HG03060 (cell line): ENCODE data around the gene MYOZ1.

ENCODE experiments used
- ATAC-seq: cut with Tn5 transposase; IDR thresholded peaks from one replicate; pipeline ENCODE4 v1.9.1; 2021; ENCODE audit warnings: low read depth, moderate number of reproducible peaks; ENCODE audit not compliant: unreplicated experiment

MYOZ1 gene

DNA sequence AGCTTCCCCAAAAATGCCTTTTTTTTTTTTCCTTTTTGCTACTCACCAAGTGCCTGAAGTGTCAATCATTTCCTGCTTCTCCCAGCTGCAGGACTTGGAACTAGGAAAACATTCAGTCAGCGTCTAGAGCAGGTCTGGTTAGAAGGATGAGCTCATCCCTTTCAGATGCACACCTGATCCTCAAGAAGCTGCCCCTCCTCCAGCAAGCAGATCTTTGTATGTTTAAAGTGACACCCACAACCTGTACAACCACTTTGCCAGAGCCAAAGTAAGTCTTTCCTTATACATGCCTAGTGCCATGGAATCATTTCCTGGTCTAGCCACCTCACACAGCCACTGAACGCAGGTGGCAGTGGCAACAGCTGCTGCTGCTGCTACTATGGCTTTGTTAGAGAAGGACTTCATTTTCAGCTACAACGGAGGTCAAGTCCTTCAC, 39.8 kb downstream of the MYOZ1 start:
- no peak for ATAC-seq

DNA sequence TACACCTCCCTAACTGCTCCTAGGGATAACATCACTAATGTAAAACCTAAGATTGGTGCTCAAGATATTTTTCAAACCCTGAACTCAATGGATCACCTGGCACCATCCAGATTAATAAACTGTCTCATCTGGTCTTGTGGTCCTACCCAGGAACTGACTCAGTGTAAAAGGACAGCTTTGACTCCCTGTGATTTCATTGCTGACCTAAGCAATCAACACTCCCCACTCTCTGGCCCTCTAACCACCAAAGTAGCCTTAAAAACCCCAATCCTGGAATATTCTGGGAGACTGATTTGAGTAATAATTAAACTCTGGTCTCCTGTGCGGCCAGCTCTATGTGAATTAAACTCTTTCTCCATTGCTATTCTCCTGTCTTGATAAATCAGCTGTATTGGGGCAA, 43.9 kb downstream of the MYOZ1 start:
- no peak for ATAC-seq

DNA sequence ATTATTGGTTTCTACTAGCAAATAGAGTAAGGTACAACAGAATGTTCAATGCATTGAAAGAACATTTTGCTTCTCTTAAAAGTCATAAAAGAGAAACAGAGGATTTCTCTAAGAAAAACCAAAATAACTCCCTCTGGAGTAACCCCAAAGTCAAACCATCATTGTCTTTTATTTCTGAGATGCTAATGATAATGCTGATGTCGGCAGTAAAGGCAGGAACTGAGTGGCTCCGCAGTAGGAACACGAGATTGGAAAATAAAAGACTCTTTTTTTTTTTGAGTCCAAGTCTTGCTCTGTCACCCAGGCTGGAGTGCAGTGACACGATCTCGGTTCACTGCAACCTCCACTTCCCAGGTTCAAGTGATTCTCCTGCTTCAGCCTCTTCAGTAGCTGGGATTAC, 47.5 kb downstream of the MYOZ1 start:
- no peak for ATAC-seq

DNA sequence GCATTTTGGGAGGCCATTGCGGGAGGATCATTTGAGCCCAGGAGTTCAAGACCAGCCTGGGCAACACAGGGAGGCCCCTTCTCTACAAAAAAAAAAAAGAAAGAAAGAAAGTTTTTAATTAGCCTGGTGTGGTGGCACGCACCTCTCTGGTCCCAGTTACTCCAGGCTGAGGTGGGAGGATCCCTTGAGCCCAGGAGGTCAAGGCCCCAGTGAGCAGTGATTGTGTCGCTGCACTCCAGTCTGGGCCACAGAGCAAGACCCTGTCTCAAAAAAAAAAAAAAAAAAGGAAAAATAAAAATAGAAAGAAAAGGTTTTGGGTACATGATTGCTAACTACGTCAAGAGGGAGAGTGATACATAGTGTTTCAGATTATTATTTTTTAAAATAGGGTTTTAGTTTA, 48.2 kb downstream of the MYOZ1 start:
- no peak for ATAC-seq

DNA sequence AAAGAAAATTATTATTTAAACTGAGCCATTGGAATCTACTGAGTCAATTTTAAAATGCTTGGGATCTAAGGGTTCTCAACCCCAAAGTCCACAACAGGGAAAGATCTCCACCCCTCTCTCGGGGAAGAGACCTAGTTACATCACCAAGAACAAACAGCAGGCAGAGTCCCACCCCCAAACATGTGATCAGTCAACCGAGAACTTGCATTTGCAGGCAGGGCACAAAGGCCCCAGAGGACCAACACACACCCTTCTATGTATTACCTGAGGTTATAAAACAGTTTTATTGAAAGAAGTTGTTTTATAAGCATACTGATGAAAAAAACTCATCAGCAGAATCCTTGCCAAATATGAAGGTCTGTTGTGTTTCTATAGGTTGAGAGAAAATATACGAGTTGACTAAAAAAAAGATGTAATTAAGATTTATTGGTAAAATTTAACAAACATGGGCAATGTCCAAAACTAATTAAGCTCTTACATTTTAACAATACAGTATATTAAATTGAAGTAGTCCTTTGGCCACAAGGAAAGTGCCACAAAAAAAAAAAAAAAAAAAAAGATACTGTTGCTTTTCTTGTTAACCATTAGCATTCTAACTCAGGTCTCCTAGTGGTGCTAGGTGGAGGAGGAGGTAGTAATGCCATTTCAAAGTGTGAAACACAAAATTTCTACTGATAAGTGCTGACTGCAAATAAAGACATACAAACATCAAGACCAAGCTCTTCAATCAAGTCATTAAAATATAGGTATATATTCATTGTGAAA, 49.2 kb downstream of the MYOZ1 start:
- no peak for ATAC-seq

DNA sequence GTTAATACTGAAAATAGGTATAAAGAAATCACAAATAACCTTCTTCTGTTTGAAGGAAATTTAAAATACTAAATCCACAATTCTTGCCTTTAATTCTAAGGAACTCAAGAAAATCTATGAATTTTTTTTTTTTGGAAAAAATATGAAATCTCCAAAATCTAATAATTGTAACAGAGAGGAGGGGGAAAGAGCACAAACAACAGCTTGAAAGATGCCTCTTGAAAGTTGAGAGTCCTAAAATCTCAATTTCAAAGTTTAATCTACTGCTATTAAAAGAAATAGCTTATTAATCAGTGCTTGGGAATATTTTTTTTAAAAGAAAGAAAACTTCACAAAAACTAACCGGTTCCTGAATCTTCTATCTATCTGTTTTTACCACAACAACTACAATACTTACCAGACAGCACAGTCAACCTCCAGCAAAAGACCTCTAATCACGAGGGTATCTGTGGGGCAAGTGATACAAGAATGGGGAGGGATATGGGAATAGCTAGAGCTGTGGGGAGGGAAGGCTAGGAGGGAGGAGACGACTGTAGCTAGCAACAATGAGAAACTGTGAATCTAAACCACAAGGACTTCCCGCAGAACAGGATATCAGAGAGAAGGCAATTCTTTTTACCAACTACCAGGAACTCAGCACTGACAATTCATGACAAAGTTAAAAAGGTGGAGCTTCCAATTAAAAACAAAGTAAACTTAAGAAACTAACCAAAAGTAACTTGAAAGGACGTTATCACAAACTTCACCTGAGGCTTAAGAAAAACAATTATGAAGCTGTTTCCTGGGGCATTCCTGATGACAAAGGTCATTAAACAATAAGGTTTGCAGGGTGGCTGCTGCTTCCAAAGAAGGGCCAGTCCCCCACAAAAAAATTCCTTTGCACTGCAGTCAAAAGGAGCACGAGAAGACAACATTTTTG, 50.1 kb downstream of the MYOZ1 start, which contains the start of gene USP54:
TSS of gene USP54 (minus strand) at position 462 of the 919 bp plus-strand sequence. CDS start 15,684 bp downstream, outside the sequence.
- no peak for ATAC-seq

DNA sequence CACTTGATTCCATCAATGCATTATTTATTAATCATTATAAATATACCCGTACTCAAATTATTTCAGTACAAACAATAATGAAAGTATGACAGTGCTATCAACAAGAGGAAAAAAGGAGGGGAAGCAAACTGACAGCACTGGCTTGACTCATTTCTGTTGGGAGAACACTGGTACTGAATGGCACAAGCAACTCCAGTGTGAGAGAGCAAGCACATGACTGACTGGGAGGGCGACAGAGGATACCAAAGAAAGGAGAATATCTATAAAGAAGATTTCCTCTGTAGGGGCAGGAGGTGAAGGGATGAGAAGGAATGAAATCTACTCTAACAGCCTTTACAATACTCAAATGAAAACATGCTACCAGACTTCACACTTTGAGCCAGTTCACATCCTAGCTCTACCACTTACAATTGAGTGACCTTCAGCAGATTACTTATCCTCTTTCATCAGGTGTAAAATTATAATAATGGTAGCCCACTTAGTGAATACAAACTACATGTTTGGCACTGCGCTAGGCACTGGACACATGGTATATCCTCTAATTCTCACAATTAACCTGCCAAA, 51.6 kb downstream of the MYOZ1 start:
- no peak for ATAC-seq

DNA sequence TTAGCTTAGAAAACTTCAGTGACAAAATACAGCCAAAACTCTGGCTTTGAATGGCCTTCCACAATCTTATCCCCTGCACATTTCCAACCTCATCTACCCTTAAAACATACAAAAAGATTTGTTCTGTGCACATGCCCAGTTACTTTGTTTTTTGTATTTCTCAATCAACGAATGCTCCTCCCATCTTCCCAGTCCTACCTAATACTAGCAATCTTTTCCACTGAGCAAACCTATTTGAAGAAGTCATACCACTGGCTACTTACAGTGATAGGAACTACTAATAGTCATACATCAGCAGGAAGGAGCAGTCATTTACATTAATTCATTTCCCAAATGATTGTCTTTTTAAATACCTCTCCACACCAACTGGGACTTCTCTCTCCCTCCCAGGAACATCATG, 52.6 kb downstream of the MYOZ1 start:
- no peak for ATAC-seq

DNA sequence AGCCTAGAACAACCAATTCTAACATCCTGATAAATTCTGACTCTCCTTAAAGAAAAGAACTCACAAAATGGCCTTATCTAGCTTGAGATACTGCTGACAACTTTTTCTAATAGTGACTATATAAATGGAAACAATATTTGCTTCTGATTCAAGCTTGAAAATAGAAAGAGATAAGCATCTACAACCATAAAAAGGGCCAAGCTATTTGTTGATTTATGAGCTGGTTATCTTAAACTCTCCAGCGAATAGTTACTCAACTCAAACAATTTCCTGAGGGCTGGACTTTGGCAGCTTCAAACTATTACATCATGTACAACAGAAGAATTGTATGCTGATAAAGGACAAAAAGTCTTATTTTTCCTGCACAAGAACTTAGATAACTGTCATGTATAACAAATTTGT, 54.7 kb downstream of the MYOZ1 start:
- ATAC-seq, result no peak

DNA sequence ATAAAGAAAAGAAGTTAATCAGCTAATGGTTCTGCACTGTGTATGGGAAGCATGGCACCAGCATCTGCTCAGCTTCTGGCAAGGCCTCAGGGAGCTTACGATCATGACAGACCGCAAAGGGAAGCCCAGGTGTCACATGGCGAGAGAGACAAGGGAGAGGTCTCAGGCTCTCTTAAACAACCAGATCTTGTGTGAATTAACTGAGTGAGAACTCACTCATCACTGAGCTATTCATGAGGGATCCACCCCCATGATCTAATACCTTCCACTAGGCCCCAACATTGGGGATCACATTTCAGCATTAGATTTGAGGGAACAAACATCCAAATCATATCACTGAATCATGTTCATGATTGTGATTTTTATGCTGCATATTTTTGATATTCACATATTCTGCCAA, 55.9 kb downstream of the MYOZ1 start:
- ATAC-seq, result no peak

DNA sequence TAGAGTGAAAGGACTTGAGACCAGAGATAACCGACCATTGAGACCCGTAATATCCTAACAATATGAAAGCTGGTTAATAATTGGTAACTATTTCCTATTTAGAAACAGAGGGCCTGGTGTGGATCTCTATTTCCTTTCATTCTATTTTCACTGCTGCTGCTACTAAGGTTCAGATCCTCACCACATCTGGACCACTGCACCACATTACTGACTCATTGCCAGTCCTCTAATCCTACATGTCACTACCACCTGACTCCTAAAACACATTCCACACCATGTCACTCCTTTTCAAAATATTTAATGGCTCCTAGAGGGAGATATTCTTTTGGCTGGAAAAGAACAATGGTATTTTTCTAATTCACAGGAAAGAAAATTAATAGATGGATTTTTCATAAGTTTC, 56.5 kb downstream of the MYOZ1 start:
- ATAC-seq, result no peak

DNA sequence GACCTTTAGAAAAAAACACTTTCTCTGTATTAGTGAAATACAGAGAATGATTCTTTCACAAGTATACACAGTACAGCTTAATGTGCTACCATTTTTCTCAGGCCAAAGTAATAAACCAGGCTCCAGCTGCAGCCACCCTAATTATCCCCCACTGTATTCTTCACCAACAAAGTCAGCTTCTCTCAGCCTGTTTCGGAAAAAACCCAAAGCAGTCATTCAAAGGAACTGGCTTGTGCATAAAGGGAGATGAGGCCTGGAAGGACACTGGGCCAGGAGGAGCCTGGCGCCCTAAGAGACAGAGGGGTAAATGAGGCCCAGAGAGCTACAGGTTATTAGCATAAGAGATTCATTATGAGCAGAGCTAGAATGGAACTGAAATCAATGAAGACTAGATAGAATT, 59.4 kb downstream of the MYOZ1 start:
- ATAC-seq, result no peak
